ENCODE data around the gene NFIC. TPM values are rescaled to one million over a fixed set of nuclear protein-coding genes. Genes with fewer than 3 reads are reported as not detected.
"Not testable (repeated sequence)": the region's sequence is repeated elsewhere in the genome, so short reads cannot be mapped to it uniquely, and the experiment has no call there.

Gene NFIC
- total and polyA plus RNA-seq, 10 of the 15 experiments (the other 5 are each of a cell fraction or from before 2014, with no cell fraction given) = 0.71 to 53.5 (median 10.2) TPM

GRCh38 chr19:3507371-3508120 is 141.2 kb downstream of the NFIC start:
- Histone ChIP-seq H3K27me3 (replicated peaks in 1 of 2; ENCODE audit: control insufficient read depth in 2 of 2, insufficient read depth in 2 of 2, low read length in 1 of 2) (no peaks in the 10 kb centered on the region), H2AFZ (ENCODE audit: control insufficient read depth, low read depth, low read length) (no peak overlapping the region), H3K9me3 (replicated peaks; ENCODE audit: control insufficient read depth, insufficient read depth, low read length) (no peaks in the 10 kb centered on the region), H3K4me2 (ENCODE audit: control insufficient read depth, insufficient read depth) (peak overlapping the region; percentile 66), H3K4me3 (peak overlapping the region; percentile 99), H3K36me3 (ENCODE audit: control insufficient read depth in 2 of 2, insufficient read depth in 2 of 2, low read length in 1 of 2) (peaks cover 0 to 1% of the 10 kb centered on the region in 2 experiments; a peak in 3 of 4 replicates), H4K20me1 (ENCODE audit: control insufficient read depth, insufficient read depth) (no peaks in the 10 kb centered on the region), H3K9ac (ENCODE audit: control insufficient read depth, insufficient read depth, low read length) (peak overlapping the region; percentile 87), H3K4me1 (ENCODE audit: control insufficient read depth, insufficient read depth, low read length) (peaks cover 7% of the 10 kb centered on the region), H3K27ac (ENCODE audit: control insufficient read depth, insufficient read depth) (0 out of 2 replicates have a peak overlapping the region, but pooled peaks have one; percentile 31), H3K79me2 (ENCODE audit: control insufficient read depth, insufficient read depth, low read length) (peaks cover 46% of the 10 kb centered on the region)
- no peak for FAIRE-seq
- POLR2A ChIA-PET = interaction anchor here (0.6 kb wide), 1 partner anchor 336 kb away, joined by 4 read pairs; no protein-coding TSS in a partner anchor
- in situ Hi-C loops (cut with MboI) (no loop called here), intact Hi-C loops (cut with micrococcal nuclease; ENCODE audit: unreplicated experiment) (no loop called here)
- 63% methylated on average over 31 of the region's 31 CpGs for WGBS (ENCODE audit: insufficient coverage, insufficient replicate concordance, low lambda C conversion rate, missing lambda C conversion rate)
- TF ChIP-seq CHD1 (IDR thresholded peaks at IDR 0.05; ENCODE audit: low read depth, low read length) (no peak), ATF7 (IDR thresholded peaks at IDR 0.05; ENCODE audit: low read depth) (peak; percentile 40)
- SMC1A ChIA-PET (ENCODE audit: uncharacterized antibody, unreplicated experiment) = no interaction called here
- RAD21 ChIA-PET (ENCODE audit: unreplicated experiment) = interaction anchor here (0.7 kb wide), 1 partner anchor 1283 kb away, joined by 3 read pairs; no protein-coding TSS in a partner anchor
- BruUV-seq (replicated peaks) = TSS peak; percentile 63
- CTCF ChIA-PET = no interaction called here
- no peak for ATAC-seq
- DNase-seq (ENCODE audit: low read depth, low spot score) = no peak

GRCh38 chr19:3508121-3508661 is 141.8 kb downstream of the NFIC start:
- SMC1A ChIA-PET (ENCODE audit: uncharacterized antibody, unreplicated experiment); H3K4me2 ChIP-seq (ENCODE audit: control insufficient read depth, insufficient read depth); H3K27ac ChIP-seq (ENCODE audit: control insufficient read depth, insufficient read depth); BruUV-seq (replicated peaks); POLR2A ChIA-PET; H3K27me3 ChIP-seq (replicated peaks in 1 of 2; ENCODE audit: control insufficient read depth in 2 of 2, insufficient read depth in 2 of 2, low read length in 1 of 2); H4K20me1 ChIP-seq (ENCODE audit: control insufficient read depth, insufficient read depth); DNase-seq (ENCODE audit: low read depth, low spot score); H3K4me3 ChIP-seq; intact Hi-C loops (cut with micrococcal nuclease; ENCODE audit: unreplicated experiment); ATAC-seq; FAIRE-seq; in situ Hi-C loops (cut with MboI); H3K9ac ChIP-seq (ENCODE audit: control insufficient read depth, insufficient read depth, low read length); H3K36me3 ChIP-seq (ENCODE audit: control insufficient read depth in 2 of 2, insufficient read depth in 2 of 2, low read length in 1 of 2); H3K4me1 ChIP-seq (ENCODE audit: control insufficient read depth, insufficient read depth, low read length); H3K9me3 ChIP-seq (replicated peaks; ENCODE audit: control insufficient read depth, insufficient read depth, low read length); H2AFZ ChIP-seq (ENCODE audit: control insufficient read depth, low read depth, low read length); CTCF ChIA-PET: not testable (repeated sequence)
- H3K79me2 ChIP-seq (ENCODE audit: control insufficient read depth, insufficient read depth, low read length) = peaks cover 46% of the 10 kb centered on the region
- WGBS (ENCODE audit: insufficient coverage, insufficient replicate concordance, low lambda C conversion rate, missing lambda C conversion rate) = 89% methylated on average over 14 of the region's 18 CpGs
- RAD21 ChIA-PET (ENCODE audit: unreplicated experiment) = interaction anchor here (0.7 kb wide), 1 partner anchor 1283 kb away, joined by 3 read pairs; no protein-coding TSS in a partner anchor
